ENCODE measurements around the gene MN1. TPM values are rescaled to one million over a fixed set of nuclear protein-coding genes. Genes with fewer than 3 reads are reported as not detected.

Gene MN1
- total and polyA plus RNA-seq, 2 experiments from 2014 or later: 1.0 to 6.8 TPM

DNA sequence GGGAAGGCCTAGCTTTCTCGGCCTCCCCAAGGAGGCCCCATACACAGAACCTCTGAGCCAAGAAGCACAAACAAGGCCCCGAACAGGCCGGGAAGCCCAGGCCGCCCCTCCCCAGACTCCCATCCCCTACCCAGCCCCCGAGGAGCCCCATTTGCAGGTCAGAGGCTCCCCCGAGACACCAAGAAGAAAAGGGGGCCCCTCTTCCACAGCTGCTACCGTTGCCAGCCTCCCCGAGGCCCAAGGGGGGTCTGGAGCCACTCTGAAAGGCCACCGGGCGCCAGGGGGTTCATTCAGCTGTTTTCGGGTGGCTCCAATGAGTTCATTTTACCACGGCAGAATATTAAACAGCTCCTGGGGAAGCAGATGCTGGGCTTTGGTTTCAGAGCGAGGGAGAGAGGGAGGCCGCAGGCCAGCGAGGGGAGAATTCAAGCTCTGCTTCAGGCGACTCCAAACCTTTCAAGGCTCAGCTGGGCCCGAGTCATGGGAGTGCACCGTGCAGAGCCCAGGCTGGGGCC is 28.5 kb downstream of the MN1 start:
- Histone ChIP-seq H3F3A (replicated peaks; ENCODE audit: low read depth) (peaks cover 10% of the 10 kb centered on the region; the same call in 1 of the 2 replicates), H3K4me1 (ENCODE audit: insufficient read depth) (peaks cover 41% of the 10 kb centered on the region), H2AFZ (no peak overlapping the region), H3K36me3 (ENCODE audit: insufficient read depth) (no peaks in the 10 kb centered on the region), H3K79me2 (replicated peaks; ENCODE audit: insufficient read depth) (no peaks in the 10 kb centered on the region), H3K27ac (ENCODE audit: low read depth) (no peak overlapping the region), H3K4me2 (no peak overlapping the region), H3K9me2 (ENCODE audit: insufficient read depth) (no peaks in the 10 kb centered on the region), H3K4me3 (no peak overlapping the region), H3K27me3 (ENCODE audit: insufficient read depth) (no peaks in the 10 kb centered on the region), H4K20me1 (replicated peaks; ENCODE audit: insufficient read depth) (no peaks in the 10 kb centered on the region)
- Mint-ChIP-seq H3K4me1 (peaks cover 50% of the 10 kb centered on the region), H3K36me3 (ENCODE audit: low read depth) (no peaks in the 10 kb centered on the region), H3K4me3 (no peak overlapping the region), H3K27ac (no peak overlapping the region), H3K27me3 (ENCODE audit: insufficient read depth, low read depth, poor library complexity) (peaks cover 6% of the 10 kb centered on the region), H3K9me3 (no peaks in the 10 kb centered on the region; the same call in 2 of the 3 replicates)
- TF ChIP-seq, protein P1, sequence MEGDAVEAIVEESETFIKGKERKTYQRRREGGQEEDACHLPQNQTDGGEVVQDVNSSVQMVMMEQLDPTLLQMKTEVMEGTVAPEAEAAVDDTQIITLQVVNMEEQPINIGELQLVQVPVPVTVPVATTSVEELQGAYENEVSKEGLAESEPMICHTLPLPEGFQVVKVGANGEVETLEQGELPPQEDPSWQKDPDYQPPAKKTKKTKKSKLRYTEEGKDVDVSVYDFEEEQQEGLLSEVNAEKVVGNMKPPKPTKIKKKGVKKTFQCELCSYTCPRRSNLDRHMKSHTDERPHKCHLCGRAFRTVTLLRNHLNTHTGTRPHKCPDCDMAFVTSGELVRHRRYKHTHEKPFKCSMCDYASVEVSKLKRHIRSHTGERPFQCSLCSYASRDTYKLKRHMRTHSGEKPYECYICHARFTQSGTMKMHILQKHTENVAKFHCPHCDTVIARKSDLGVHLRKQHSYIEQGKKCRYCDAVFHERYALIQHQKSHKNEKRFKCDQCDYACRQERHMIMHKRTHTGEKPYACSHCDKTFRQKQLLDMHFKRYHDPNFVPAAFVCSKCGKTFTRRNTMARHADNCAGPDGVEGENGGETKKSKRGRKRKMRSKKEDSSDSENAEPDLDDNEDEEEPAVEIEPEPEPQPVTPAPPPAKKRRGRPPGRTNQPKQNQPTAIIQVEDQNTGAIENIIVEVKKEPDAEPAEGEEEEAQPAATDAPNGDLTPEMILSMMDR (conservative IDR thresholded peaks at IDR 0.05; ENCODE audit: low read depth in 2 of 2): no peak
- no peak for ATAC-seq
- DNase-seq (ENCODE audit: low spot score): no peak

DNA sequence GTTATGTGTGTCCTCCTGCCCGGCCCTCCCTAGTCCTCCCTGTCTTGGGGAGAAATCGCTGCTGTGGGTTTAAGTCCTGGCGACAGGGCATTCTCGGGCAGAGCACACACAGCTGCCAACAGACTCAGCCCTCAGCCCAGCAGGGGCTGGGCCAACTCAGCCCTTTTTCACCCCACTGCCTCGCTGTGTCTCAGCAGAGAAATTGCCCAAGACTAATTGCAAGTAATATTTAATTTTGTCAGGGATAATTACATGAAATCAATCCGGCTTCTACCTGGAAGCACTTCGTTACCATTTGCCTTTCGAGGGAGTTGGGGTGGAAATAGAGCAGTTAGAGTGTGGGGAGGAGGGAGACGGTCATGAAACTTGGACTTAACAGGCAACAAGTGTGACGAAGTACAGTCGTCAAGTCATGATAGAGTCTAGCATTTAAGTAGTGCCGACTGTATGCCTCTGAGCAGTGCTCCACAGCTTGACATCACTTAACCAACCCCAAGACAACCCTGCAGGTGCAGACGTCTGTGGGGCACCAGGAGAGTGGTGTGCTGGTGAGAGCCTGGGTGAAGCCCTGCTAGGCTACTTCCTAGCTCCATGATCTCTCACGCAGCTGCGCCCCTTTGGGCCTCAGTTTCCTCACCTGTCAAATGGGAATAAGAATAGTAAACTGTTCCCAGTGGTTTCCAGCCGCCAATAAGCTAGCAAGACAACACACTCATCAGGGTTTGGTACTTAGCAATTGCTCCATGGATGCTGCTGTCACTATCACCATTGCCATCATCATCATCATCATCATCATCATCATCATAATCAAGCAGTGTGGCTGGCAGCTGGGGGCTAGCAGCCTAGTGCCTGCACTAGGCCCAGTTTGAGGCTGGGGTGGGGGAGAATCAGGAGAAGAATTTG is 29.2 kb downstream of the MN1 start:
- no peaks in the 10 kb centered on the region for H4K20me1 ChIP-seq (replicated peaks; ENCODE audit: insufficient read depth)
- Mint-ChIP-seq H3K4me3 (no peak overlapping the region), H3K36me3 (ENCODE audit: low read depth) (no peaks in the 10 kb centered on the region), H3K27me3 (ENCODE audit: insufficient read depth, low read depth, poor library complexity) (peaks cover 6% of the 10 kb centered on the region), H3K4me1 (peaks cover 53% of the 10 kb centered on the region), H3K27ac (no peak overlapping the region), H3K9me3 (no peaks in the 10 kb centered on the region; the same call in 2 of the 3 replicates)
- H3K27ac ChIP-seq (ENCODE audit: low read depth): no peak overlapping the region
- no peaks in the 10 kb centered on the region for H3K36me3 ChIP-seq (ENCODE audit: insufficient read depth)
- H3K27me3 ChIP-seq (ENCODE audit: insufficient read depth): no peaks in the 10 kb centered on the region
- ATAC-seq: no peak
- peaks cover 34% of the 10 kb centered on the region for H3K4me1 ChIP-seq (ENCODE audit: insufficient read depth)
- peaks cover 10% of the 10 kb centered on the region; the same call in 1 of the 2 replicates for H3F3A ChIP-seq (replicated peaks; ENCODE audit: low read depth)
- no peak overlapping the region for H3K4me2 ChIP-seq
- no peak overlapping the region for H2AFZ ChIP-seq
- H3K4me3 ChIP-seq: no peak overlapping the region
- no peak for DNase-seq (ENCODE audit: low spot score)
- H3K9me2 ChIP-seq (ENCODE audit: insufficient read depth): no peaks in the 10 kb centered on the region
- no peaks in the 10 kb centered on the region for H3K79me2 ChIP-seq (replicated peaks; ENCODE audit: insufficient read depth)
- no peak for TF ChIP-seq EZH2phosphoT487 (IDR thresholded peaks at IDR 0.05; ENCODE audit: unreplicated experiment)
- TF ChIP-seq, protein P2, sequence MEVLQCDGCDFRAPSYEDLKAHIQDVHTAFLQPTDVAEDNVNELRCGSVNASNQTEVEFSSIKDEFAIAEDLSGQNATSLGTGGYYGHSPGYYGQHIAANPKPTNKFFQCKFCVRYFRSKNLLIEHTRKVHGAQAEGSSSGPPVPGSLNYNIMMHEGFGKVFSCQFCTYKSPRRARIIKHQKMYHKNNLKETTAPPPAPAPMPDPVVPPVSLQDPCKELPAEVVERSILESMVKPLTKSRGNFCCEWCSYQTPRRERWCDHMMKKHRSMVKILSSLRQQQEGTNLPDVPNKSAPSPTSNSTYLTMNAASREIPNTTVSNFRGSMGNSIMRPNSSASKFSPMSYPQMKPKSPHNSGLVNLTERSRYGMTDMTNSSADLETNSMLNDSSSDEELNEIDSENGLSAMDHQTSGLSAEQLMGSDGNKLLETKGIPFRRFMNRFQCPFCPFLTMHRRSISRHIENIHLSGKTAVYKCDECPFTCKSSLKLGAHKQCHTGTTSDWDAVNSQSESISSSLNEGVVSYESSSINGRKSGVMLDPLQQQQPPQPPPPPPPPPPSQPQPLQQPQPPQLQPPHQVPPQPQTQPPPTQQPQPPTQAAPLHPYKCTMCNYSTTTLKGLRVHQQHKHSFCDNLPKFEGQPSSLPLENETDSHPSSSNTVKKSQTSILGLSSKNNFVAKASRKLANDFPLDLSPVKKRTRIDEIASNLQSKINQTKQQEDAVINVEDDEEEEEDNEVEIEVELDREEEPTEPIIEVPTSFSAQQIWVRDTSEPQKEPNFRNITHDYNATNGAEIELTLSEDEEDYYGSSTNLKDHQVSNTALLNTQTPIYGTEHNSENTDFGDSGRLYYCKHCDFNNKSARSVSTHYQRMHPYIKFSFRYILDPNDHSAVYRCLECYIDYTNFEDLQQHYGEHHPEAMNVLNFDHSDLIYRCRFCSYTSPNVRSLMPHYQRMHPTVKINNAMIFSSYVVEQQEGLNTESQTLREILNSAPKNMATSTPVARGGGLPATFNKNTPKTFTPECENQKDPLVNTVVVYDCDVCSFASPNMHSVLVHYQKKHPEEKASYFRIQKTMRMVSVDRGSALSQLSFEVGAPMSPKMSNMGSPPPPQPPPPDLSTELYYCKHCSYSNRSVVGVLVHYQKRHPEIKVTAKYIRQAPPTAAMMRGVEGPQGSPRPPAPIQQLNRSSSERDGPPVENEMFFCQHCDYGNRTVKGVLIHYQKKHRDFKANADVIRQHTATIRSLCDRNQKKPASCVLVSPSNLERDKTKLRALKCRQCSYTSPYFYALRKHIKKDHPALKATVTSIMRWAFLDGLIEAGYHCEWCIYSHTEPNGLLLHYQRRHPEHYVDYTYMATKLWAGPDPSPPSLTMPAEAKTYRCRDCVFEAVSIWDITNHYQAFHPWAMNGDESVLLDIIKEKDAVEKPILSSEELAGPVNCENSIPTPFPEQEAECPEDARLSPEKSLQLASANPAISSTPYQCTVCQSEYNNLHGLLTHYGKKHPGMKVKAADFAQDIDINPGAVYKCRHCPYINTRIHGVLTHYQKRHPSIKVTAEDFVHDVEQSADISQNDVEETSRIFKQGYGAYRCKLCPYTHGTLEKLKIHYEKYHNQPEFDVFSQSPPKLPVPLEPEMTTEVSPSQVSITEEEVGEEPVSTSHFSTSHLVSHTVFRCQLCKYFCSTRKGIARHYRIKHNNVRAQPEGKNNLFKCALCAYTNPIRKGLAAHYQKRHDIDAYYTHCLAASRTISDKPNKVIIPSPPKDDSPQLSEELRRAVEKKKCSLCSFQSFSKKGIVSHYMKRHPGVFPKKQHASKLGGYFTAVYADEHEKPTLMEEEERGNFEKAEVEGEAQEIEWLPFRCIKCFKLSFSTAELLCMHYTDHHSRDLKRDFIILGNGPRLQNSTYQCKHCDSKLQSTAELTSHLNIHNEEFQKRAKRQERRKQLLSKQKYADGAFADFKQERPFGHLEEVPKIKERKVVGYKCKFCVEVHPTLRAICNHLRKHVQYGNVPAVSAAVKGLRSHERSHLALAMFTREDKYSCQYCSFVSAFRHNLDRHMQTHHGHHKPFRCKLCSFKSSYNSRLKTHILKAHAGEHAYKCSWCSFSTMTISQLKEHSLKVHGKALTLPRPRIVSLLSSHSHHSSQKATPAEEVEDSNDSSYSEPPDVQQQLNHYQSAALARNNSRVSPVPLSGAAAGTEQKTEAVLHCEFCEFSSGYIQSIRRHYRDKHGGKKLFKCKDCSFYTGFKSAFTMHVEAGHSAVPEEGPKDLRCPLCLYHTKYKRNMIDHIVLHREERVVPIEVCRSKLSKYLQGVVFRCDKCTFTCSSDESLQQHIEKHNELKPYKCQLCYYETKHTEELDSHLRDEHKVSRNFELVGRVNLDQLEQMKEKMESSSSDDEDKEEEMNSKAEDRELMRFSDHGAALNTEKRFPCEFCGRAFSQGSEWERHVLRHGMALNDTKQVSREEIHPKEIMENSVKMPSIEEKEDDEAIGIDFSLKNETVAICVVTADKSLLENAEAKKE (CRISPR knock-in tag; IDR thresholded peaks at IDR 0.05): no peak
- no peak for TF ChIP-seq POLR2AphosphoS5 (IDR thresholded peaks at IDR 0.05; ENCODE audit: low read depth)
- TF ChIP-seq NANOG (IDR thresholded peaks at IDR 0.05; ENCODE audit: borderline replicate concordance): no peak
- TF ChIP-seq, protein P3, sequence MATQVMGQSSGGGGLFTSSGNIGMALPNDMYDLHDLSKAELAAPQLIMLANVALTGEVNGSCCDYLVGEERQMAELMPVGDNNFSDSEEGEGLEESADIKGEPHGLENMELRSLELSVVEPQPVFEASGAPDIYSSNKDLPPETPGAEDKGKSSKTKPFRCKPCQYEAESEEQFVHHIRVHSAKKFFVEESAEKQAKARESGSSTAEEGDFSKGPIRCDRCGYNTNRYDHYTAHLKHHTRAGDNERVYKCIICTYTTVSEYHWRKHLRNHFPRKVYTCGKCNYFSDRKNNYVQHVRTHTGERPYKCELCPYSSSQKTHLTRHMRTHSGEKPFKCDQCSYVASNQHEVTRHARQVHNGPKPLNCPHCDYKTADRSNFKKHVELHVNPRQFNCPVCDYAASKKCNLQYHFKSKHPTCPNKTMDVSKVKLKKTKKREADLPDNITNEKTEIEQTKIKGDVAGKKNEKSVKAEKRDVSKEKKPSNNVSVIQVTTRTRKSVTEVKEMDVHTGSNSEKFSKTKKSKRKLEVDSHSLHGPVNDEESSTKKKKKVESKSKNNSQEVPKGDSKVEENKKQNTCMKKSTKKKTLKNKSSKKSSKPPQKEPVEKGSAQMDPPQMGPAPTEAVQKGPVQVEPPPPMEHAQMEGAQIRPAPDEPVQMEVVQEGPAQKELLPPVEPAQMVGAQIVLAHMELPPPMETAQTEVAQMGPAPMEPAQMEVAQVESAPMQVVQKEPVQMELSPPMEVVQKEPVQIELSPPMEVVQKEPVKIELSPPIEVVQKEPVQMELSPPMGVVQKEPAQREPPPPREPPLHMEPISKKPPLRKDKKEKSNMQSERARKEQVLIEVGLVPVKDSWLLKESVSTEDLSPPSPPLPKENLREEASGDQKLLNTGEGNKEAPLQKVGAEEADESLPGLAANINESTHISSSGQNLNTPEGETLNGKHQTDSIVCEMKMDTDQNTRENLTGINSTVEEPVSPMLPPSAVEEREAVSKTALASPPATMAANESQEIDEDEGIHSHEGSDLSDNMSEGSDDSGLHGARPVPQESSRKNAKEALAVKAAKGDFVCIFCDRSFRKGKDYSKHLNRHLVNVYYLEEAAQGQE (IDR thresholded peaks at IDR 0.05; ENCODE audit: unreplicated experiment): no peak
- no peak for TF ChIP-seq STAT1 (IDR thresholded peaks at IDR 0.05; ENCODE audit: unreplicated experiment)
- TF ChIP-seq JUNB (IDR thresholded peaks at IDR 0.05; ENCODE audit: unreplicated experiment): no peak
- no peak for TF ChIP-seq ZNF114 (CRISPR knock-in tag; IDR thresholded peaks at IDR 0.05)
